Endodermal cell (in vitro differentiated cells): Measurements from ENCODE around the gene AUTS2. TPM values are rescaled to one million over a fixed set of nuclear protein-coding genes. Genes with fewer than 3 reads are reported as not detected.

Experiments used
- DNase-seq: peaks from one replicate; pipeline ENCODE4 v3.0.0-alpha.2; 2017
- H3K27ac ChIP-seq: 2 replicates; pipeline ENCODE4 v1.5.1; 2013; ENCODE audit warnings: mild to moderate bottlenecking, low read depth, low read length, moderate library complexity
- H3K27me3 ChIP-seq: 2 replicates; pipeline ENCODE4 v1.6.1; 2013; ENCODE audit warnings: mild to moderate bottlenecking, low read length, moderate library complexity; ENCODE audit not compliant: insufficient read depth, control insufficient read depth, poor library complexity, severe bottlenecking
- H3K36me3 ChIP-seq: 2 replicates; pipeline ENCODE4 v1.7.0; 2013; ENCODE audit warnings: mild to moderate bottlenecking, low read length, moderate library complexity; ENCODE audit not compliant: control insufficient read depth, insufficient read depth
- H3K4me1 ChIP-seq: one replicate; pipeline ENCODE4 v1.7.0; 2013; ENCODE audit warnings: low read length; ENCODE audit not compliant: control insufficient read depth, insufficient read depth
- H3K4me3 ChIP-seq: 2 replicates; pipeline ENCODE4 v1.5.1; 2013; ENCODE audit warnings: mild to moderate bottlenecking, low read length, moderate library complexity
- H3K9ac ChIP-seq: 2 replicates; pipeline ENCODE4 v1.6.1; 2013; ENCODE audit warnings: mild to moderate bottlenecking, low read length, moderate library complexity; ENCODE audit not compliant: poor library complexity, severe bottlenecking; ENCODE audit errors: extremely low read depth
- H3K9me3 ChIP-seq: 2 replicates; pipeline ENCODE4 v1.6.1; 2013; ENCODE audit warnings: mild to moderate bottlenecking, low read length, moderate library complexity; ENCODE audit not compliant: control insufficient read depth
- H3K27ac Mint-ChIP-seq: 2 replicates; pipeline ENCODE4 v1.8.0; 2020; ENCODE audit warnings: mixed read lengths
- H3K27me3 Mint-ChIP-seq: 2 replicates; pipeline ENCODE4 v1.8.0; 2021; ENCODE audit warnings: mild to moderate bottlenecking, mixed read lengths; ENCODE audit not compliant: insufficient read depth
- H3K36me3 Mint-ChIP-seq: 2 replicates; pipeline ENCODE4 v1.8.0; 2020; ENCODE audit warnings: low read depth, mixed read lengths
- H3K4me1 Mint-ChIP-seq: 2 replicates; pipeline ENCODE4 v1.8.0; 2020; ENCODE audit warnings: mixed read lengths
- H3K4me3 Mint-ChIP-seq: 2 replicates; pipeline ENCODE4 v1.8.0; 2020; ENCODE audit warnings: mild to moderate bottlenecking, moderate library complexity, mixed read lengths
- H3K9me3 Mint-ChIP-seq: 2 replicates; pipeline ENCODE4 v1.8.0; 2020; ENCODE audit warnings: mild to moderate bottlenecking, mixed read lengths
- CTCF ChIP-seq: fragments of 200-600 bp; sonication (generic); conservative IDR thresholded peaks from 2 replicates; pipeline ENCODE4 v1.5.0; 2021; ENCODE audit warnings: antibody characterized with exemption, mild to moderate bottlenecking
- WGBS, 2 experiments: methylation state at CpG; one replicate each; pipeline versions ENCODE4 v1.1.5 to v1.1.7; 2013; ENCODE audit warnings: missing lambda C conversion rate in 2 of 2, mixed read lengths in 1 of 2; ENCODE audit not compliant: insufficient coverage in 1 of 2, insufficient read length in 1 of 2; 5-methylcytosine and 5-hydroxymethylcytosine counted together
- total RNA-seq, 2 donors: library from RNA; stranded (reverse); fragmentation: NEBNext Ultra II Directional in 1 of 2; extraction: Animal tissue kit (Norgen Biotek cat#: 25700) in 1 of 2; gene quantifications; 2 replicates in 1 of 2; 3 replicates in 1 of 2; pipeline ENCODE4 v1.2.1, GENCODE V29; 2021

The AUTS2 gene
- total RNA-seq, 2 donors from 2014 or later = 76.8 to 106 TPM

DNA sequence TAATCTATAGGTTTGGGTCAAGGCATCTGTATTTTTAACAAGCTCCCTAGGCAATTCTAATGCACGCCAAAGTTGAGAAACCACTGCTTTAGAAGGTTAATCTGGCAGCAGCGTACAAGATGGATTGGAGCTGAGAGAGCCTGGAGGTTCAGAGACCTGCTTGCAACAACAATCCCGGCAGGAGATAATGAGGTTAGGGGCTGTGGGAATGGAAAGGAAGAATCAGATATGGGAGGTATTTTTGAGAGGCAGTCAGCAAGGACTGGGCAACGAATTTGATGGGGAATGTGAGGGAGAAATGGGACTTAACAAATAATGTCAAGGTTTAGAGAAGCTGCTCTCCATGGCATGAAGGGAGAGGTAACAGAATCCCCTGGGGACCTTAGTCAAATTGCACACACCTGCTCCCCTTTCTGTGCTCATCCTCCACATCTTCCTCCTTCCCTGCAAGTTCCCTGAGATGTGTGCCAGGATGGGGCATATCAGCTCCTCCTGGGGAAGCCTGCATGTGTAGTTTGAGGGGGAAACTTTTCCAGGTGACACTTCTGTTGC, 802.6 kb downstream of the AUTS2 start:
- peaks cover 3% of the 10 kb centered on the region for H3K36me3 Mint-ChIP-seq

GRCh38 chr7:70402069-70402468, 803.8 kb downstream of the AUTS2 start:
- H3K4me3 Mint-ChIP-seq = no peak overlapping the region
- H3K36me3 ChIP-seq = no peaks in the 10 kb centered on the region
- no peaks in the 10 kb centered on the region for H3K9me3 Mint-ChIP-seq
- H3K27ac ChIP-seq = no peak overlapping the region
- no peaks in the 10 kb centered on the region for H3K36me3 Mint-ChIP-seq
- no peak for DNase-seq
- no peaks in the 10 kb centered on the region for H3K27me3 ChIP-seq
- no peaks in the 10 kb centered on the region for H3K9me3 ChIP-seq
- H3K4me1 Mint-ChIP-seq = peaks cover 9% of the 10 kb centered on the region
- no peak overlapping the region for H3K27ac Mint-ChIP-seq
- TF ChIP-seq CTCF = no peak
- H3K4me1 ChIP-seq = no peaks in the 10 kb centered on the region
- WGBS, 2 experiments = 95 to 100% methylated on average over 3 of the region's 3 CpGs
- no peaks in the 10 kb centered on the region for H3K27me3 Mint-ChIP-seq
- no peak overlapping the region for H3K9ac ChIP-seq
- H3K4me3 ChIP-seq = no peak overlapping the region

More for the DNA sequence above, 802.6 kb downstream of the AUTS2 start:
- no peak overlapping the region for H3K4me3 ChIP-seq
- no peaks in the 10 kb centered on the region for H3K9me3 Mint-ChIP-seq
- H3K27ac Mint-ChIP-seq = no peak overlapping the region
- WGBS, 2 experiments = 82 to 91% methylated on average over 2 to 4 of the region's 4 CpGs
- H3K4me1 Mint-ChIP-seq = peaks cover 9% of the 10 kb centered on the region
- no peaks in the 10 kb centered on the region for H3K9me3 ChIP-seq
- no peaks in the 10 kb centered on the region for H3K27me3 Mint-ChIP-seq
- no peak overlapping the region for H3K4me3 Mint-ChIP-seq
- H3K36me3 ChIP-seq = no peaks in the 10 kb centered on the region
- no peak for DNase-seq
- H3K9ac ChIP-seq = no peak overlapping the region
- no peaks in the 10 kb centered on the region for H3K4me1 ChIP-seq
- no peaks in the 10 kb centered on the region for H3K27me3 ChIP-seq
- no peak for TF ChIP-seq CTCF
- no peak overlapping the region for H3K27ac ChIP-seq

DNA sequence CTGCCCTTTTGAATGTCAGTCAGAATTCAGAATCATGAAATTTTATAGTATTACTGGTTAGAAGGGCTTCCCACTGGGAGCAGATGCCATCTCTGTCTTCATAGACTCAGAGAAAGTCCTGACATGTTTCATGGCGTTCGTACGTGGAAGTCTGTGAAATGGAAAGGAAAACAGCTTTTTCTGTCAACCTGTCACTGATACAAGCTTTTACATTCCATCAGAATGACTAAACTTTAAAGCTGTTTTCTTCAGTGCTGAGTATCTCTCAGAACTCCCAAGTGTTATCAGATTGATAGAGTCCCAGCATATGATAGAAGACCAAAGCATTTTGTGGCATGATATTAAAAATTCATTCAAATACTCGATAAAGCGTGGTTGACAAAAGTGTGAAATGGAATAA, 807.0 kb downstream of the AUTS2 start:
- Histone ChIP-seq H3K27ac (no peak overlapping the region), H3K36me3 (no peaks in the 10 kb centered on the region), H3K9ac (no peak overlapping the region), H3K9me3 (no peaks in the 10 kb centered on the region), H3K4me1 (no peaks in the 10 kb centered on the region), H3K4me3 (no peak overlapping the region), H3K27me3 (no peaks in the 10 kb centered on the region)
- Mint-ChIP-seq H3K27ac (no peak overlapping the region), H3K4me3 (no peak overlapping the region), H3K36me3 (no peaks in the 10 kb centered on the region), H3K9me3 (no peaks in the 10 kb centered on the region), H3K4me1 (peaks cover 10% of the 10 kb centered on the region), H3K27me3 (no peaks in the 10 kb centered on the region)
- no peak for DNase-seq
- TF ChIP-seq CTCF = no peak
- WGBS, 2 experiments = 76 to 90% methylated on average over 3 to 5 of the region's 5 CpGs
